NCI-H1436 treated with DMSO at 0.1 percent for 48 hours (cell line): ENCODE measurements around the gene CEP295NL.
"Not testable (repeated sequence)": the region's sequence is repeated elsewhere in the genome, so short reads cannot be mapped to it uniquely, and the experiment has no call there.

Experiments
- DNase-seq: peaks from one replicate; lab custom pipeline; 2025; lab: John Stamatoyannopoulos, UW

CEP295NL gene

DNA sequence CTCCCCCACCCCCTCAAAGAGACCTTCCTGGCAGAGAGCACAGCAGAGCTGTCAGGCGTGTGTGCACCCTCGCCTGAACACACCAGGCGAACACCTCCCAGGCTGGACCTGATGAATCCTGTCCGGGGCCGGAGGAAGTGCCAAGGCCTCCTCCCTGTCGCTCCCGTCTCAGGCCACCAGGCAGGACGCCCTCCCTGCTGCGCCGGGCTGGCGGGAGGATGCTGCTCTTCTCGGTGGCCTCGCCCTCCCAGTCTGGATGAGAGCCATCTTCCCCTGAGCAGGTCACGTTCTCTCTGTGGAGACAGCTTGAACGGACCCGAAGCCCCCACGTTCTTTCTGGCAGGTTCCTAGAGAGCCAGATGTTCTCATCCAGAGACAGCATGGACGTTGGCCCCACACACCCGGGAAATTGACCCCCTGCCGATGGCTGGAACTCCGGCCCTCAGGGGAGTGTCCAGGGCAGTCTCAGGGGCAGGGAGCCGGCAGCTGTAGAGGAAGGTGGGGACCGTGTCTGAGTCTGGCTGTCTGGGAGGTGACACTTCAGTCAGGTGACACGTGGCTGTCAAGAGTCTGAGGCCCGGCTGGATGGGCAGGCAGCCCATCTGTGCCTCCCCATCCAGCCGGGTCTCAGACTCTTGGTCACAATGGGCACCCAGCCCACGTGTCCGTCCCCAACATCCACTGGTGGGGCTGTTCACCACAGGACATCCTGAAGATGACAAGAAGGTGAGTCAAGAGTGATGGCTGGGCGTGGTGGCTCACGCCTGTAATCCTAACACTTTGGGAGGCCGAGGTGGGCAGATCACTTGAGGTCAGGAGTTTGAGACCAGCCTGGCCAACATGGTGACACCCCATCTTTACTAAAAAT, 27.1 kb upstream of the CEP295NL start:
- no peak for DNase-seq

DNA sequence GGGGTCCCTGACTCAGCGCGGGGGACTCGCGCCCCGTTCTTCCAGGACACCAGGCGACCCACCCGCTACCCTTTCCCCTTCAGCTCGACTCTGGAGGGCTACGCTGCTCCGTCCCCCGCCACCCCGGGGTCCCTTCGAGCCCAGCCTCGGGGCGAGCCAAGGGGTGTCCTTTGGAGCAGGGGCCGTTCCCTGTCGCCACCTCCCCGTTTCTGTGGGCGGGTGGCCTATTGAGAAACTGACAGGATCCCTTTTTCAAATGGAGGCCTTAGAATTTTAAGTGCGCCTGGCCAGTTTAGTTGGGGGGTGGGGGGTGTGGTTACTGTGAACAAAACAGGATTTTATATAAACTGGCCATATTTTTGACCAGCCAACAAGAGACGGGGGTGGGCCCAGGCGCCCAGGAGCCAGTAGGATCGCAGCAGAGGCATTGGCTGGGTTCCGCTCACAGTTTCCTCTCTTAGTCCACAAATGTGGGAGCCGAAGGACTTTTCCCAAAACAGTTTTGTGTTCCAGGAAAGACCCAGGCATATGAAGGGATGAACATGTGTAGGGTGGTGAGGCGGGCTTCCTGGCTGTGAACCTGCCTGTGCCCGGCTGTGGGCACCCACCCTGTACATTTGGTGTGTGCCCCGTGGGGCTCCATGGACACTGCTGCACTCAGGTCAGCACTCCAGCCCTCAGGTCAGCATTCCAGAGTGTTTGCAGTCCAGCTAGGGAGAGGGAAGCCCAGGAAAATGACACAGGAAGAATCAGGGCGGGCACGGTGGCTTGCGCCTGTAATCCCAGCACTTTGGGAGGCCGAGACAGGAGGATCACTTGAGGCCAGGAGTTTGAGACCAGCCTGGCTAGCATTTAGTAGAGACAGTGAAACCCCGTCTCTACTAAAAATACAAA, 22.9 kb upstream of the CEP295NL start:
- DNase-seq, result no peak

DNA sequence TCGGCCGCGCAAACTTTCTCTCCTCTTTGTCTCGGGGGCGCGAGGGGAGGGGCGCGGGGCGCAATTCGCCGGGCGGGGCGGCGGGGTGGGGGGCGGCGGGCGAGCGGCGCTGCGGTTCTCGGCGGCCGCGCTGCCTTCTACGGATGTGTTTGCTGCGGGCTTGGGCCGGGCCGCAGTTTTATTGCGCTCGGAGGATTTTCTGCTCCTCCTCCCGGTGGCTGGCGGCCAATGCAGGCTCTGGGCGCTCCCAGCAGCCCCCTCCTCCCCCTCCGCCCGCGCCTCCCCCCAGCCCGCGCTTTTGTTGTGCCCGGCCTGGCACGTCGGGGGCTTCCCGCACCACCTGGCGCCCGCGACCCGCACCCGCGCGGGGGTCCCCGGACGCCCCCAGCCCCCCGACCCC, 22.2 kb upstream of the CEP295NL start, which contains the start of gene TIMP2:
Gene TIMP2 (minus strand): TSS at position 154 of the 400 bp plus-strand sequence. CDS start 299 bp downstream, outside the sequence.
- DNase-seq, result peak; percentile 45

DNA sequence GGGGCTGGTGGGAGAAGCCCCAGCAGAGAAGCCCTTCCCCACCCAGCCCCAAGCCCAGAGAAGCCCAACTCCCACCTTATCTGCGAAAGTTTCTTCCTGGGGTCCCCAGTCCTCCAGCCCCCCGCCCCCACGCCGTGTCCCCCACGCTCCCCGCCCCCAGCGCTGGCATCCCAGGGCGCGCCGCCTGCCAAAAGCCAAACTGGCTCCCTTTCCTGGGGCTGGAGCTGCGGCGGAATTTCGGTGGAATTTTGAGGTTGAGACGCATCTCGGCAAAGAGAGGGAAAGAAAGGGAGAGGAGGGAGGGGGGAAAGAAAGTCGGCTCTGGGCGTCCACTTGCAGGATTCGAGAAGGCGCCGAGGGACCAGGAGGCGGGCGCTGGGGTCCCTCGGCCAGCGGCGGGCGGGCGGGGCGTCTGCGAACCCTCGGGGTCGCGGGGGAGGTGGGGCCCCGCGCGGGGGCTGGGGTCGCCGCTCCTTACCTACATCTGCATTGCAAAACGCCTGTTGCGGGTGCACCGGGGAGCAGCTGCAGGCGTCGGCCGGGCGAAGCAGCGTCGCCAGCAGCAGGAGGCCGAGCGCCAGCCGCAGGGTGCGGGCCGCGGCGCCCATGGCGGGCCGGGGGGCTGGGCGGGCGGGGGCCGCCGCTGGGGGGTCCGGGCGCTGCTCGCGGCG, 21.6 kb upstream of the CEP295NL start:
- DNase-seq, result no peak

DNA sequence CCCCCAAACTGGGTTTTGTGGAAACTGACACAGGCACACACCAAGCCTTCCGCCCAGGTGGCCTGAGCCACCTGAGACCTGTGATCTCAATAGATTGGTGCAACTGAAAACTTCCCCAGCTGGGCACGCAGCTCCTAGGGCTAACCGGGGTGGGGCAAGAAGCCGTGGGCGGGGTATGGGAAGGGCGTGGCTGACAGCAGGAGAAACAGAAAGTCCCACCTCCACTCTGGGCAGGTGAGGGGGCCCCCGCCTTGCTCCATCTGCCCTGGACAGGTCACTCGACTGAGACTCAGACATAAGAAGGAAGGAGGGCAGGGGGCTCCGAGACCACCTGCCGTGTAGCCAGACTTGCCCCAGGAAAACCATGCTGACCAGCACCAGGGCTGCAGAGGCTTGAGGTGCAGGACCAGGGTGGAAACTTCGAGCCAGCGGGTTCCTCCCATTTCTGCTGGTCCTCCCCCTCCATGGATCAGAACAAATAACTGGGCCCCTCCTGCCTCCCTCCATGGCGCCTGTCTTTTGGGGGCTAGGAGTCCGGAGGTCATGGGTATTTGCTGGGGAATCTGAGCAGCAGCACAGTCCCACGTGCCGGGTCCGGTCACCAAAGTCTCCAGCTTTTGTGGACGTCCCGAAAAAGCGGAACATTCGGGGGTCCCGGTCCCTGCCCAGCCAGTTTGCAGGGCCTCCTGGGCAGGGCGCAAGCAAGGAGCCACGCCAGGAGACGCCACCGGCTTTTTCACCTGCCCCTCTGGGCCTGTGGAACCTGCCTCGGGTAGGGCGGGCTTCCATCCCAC, 20.9 kb upstream of the CEP295NL start:
- no peak for DNase-seq

DNA sequence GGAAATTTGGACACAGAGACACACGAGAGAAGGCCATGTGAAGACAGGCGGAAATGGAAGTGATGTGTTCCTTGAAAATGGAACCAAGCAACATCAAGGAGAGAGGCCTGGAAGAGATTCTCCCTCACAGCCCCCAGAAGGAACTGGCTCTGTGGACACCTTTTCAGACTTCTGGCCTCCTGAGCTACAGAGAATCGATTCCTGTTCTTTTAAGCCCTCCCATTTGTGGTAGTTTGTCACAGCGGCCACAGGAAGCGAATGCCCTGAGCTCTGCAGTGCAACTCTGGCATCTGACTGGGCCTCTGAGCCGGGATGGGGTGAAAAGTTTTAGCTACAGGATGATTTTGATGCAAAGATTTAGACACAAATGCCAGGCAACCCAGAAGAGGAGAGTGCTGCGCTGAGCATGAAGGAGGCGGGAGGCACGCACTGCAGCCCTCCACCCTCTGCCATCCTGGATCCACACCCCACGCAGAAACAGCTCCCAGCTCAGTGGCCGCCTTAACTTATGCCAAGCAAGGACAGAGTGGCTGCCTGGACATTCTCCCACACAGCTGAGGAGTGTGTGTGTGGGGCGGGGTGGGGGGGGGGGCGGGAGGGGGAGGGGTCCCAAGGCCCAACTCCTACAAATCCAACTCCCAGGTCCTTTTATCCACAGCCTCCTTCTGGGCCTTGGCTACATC, 20.0 kb upstream of the CEP295NL start:
- no peak for DNase-seq

DNA sequence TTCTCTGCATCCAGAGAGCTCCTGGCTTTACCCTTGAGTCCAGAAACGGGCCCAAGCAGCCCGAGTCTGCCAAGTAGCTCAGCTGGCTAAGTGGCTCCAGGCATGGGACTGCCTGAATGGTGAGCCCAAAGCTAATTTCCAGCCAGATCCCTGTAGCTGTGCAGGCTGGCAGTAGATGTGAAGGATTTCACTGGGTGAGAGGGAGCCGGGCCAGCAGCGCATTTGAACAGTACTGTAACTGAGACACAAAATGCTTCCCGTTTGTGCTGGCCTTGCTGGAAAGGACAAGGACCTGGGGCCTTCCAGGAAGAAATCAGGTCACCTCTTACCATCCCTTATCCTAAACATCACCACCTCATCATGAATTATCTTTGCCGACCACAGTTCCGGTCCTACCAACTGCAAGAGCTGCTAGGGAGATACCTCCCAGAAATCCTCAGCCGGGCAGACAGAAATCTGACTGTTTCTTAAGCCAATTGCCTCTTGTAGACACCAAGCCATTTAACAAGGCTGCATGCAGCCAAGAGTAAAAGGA, 18.5 kb upstream of the CEP295NL start:
- DNase-seq, result no peak

DNA sequence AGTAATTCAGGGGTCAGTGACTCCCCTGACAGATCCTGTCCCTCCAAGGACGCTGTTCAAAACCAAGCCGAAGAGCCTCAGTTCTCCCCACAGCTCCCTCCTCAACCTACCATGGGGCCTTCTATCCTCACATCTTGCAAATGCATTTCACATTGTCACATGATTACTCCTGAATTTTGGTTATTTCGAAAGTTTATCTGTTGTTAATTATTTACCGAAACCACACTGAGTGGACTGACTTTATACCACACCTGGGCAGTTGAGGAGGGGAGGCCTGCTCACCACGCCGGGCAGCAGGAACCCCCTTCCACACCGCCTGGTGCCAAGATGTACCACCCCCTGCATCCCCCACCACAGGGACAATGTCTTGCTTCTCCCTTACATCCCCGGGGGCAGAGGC, 17.5 kb upstream of the CEP295NL start:
- DNase-seq, result no peak

DNA sequence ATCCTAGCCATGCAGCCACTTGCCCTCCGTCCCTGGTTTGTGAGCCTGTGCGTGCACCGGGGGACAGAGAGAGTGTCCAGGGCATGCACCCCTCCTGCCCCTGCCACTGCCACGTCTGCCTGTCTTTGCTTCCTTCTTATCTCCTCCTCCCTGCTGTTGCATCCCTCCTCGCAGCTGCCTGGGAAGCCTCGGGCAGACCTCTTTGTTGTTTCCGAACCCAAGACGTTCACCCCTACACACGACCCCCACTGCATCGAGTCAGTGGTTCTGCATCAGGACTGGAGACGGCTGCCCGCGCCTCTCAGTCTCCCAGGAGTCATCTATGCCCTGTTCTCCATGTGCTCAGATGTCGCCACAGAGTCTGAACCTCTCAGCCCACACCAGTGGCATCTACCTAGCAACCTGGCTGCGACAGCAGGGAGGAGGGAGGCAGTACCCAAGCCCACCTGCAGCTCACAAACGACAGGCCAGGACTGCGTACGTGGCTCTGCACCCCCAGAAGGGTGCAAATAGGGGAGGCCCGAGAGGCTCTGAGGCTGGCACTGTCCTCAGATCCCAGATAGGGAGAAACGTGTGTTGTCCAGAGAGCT, 17.0 kb upstream of the CEP295NL start:
- DNase-seq, result no peak

DNA sequence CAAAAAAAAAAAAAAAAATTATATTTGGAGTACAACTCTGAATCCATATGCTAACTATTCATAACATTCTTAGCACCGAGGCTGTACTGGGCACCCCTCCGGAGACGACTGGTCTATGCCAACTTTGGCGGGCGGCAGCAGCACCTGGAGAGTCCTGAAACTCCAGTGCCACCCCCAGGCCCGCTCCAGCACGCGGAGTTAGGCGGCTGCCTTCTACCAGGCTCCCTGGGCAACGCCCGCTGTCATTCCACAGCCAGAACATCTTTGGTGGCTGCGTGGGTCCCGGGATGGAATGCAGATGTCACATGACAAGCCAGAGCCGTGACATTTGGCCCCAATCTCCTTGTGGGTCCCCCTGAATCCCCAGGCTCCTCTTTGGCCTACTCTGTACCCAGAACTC, 16.0 kb upstream of the CEP295NL start:
- DNase-seq, result no peak

DNA sequence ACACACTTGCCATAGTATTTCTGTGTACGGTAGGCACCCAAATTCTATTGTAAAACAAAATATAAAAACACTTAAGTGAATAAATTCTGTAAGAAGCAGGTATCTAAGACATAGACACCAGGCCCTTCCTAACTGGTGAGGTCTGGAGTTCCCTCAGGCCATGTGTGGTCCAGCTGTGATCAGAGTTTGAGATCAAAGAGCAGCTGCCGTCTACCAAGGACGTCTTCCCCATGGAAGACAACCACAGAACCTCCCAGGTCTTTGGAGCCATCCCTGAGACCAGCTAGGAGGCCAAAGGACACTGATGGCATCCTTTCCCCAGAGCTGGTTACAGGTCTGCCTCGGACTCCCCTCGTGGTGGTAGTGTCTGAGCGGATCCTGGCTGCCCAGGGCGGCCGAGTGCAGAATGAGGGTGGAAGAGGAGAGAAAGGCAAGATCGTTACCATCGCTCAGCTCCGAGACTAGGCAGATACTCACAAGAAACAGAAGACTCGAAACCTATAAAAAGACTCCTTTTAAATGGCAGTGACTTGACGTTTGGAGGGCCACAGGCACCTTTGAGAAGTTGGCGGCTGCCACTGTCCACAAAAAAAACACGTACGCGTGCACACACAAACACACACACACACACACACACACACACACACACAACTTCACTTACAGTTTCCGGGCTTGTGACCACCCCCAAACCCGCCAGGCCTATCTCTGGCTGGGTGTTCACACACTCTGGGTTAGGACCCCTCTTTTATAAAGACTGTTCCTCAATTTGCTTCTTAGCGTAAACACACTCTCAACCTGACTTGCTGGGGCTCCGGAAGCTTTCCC, 14.7 kb upstream of the CEP295NL start:
- no peak for DNase-seq

DNA sequence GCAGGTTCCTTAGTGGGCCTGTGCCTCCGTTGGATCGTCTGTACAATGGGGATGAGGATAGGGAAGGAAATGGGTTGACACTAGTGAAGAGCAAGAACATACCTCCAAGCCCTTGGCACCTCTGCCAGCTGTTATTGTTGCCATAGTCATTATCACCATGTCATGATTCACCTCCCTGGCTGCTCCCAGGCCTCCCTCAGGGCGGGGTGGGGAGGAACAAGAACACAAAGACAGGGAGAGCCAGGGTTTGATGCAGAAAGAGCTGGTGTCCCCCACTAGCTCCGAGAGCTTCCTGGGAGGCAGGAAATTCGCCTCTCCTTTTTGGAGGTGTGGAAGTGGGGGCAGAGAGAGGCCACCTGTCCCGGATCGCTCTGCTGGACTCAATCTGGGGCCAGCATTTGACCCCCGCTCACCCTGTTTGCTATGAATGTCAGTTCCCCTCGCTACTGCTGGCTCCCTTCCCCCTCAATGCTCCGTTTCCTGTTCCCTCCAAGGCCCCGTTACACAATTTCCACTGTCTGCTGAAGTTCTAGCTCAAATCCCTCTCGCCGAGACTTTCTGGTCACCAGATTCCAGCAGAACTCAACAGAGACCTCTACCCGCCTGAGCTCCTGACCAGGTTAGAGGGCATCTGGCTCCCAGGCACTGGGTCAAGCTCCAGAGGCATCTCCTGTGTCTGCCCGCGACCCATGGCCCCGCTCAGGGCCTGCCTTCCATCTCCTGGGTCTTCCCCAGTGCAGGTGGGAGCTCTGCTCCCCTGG, 13.1 kb upstream of the CEP295NL start:
- no peak for DNase-seq

DNA sequence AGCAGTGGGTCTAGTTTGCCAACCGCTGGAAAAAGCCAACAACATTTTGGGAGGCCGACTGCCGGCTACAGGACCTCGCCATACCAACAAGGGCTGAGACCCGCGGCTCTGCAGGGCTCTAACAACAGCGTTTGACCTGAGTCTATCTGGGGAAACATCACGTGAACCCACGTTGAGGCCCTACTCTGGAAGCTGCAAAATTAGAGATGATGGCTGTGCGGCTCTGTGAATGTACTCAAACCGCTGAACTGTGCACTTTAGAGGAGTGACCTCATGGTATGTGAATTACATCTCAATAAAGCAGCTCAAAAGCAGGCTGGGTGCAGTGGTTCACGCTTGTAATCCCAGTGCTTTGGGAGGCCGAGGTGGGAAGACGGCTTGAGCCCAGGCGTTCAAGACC, 10.1 kb upstream of the CEP295NL start:
- no peak for DNase-seq

DNA sequence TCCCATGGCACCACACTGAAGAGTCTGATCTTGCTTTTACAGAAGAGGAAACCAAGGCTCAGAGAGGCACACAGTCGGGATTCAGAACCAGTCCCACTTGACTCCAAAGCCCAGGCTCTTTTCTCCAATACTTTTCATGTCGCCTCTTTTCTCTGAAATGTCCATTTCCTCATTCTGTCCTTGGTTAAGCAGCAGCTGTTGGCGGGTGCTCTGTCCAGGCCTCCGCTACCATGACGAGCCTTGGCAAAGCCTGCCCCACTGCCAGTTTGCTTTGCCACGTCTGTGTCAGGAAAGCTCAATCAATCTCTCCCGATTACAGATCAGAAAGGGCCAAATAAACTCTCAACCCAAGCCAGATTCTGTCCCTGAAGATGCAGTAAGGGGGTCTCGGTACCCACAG, 9.1 kb upstream of the CEP295NL start:
- no peak for DNase-seq

DNA sequence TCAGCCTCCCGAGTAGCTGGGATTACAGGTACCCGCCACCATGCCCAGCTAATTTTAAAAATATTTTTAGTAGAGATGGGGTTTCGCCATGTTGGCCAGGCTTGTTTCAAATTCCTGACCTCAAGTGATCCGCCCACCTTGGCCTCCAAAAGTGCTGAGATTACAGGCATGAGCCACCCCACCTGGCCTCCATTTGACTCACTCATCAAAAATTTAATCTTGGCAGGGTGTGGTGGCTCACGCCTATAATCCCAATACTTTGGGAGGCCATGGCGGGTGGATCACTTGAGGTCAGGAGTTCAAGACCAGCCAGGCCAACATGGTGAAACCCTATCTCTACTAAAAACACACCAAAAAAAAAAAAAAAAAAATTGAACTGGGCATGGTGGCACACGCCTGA, 8.5 kb upstream of the CEP295NL start:
- not testable (repeated sequence) for DNase-seq

DNA sequence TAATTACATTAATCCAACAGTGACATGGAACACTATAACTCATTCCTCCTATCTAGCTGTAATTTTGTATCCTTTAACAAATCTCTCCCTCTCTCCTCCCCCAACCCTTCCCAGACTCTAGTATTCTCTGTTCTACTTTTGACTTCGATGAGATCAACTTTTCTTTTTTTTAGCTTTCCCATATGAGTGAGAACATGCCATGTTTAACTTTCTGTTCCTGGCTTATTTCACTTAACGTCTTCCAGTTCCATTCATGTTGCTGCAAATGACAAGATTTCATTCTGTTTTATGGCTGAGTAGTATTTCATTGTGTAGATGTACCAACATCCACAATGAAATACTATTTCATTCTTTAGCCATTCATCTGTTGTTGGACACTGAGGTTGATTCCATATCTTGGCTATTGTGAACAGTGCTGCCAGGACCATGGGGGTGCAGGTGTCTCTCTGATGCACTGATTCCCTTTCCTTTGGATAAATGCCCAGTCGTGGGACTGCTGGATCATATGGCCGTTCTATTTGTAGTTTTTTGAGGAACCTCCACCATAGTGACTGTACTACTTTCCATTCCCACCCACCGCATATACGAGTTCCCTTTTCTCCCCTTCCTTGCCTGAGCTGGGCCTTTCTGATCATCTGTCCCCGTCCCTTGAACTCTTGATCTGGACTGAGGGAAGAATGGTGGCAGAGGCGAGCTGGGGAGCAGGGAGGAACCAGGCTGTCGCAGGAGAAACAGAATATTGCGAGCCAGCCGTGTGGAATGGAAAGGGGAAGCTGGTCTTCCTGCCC, 7.7 kb upstream of the CEP295NL start:
- DNase-seq, result no peak

DNA sequence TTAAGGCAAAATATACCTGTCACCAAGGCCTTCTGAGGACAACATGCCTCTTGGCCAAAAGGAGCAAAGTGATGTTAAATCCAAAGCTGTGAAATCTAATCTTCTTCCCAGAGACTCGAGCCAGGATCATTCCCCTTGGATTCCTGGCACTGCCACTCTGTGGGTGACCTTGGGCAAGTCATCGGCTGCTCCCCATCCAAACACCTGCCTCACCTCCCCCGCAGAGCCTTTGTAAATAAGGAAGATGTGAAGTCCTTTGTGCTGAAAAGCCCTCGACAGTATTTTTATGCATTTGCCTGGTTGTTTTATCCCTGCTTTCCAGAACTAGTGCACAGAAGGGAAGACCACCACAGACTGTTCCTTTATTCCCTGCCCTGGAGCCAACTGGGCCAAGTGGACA, 5.4 kb upstream of the CEP295NL start:
- no peak for DNase-seq

DNA sequence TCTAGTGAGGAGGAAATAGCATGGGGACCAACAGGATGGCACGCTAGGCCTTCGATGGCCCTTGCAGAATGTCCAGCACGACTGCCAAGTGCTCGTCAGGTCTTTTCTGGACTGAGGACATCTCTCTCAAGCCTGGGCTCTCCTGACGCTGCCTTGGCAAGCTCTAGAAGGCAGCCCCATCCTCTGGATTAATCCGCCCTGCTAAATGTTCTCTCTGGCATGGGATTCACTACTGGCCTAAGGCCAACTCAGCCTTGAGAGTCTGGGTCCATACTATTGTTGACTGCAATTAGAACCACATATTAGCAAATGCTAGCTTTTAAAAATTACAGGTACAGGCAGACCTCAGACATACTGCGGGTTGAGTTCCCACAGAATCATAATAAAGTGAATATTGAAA, 2.5 kb upstream of the CEP295NL start:
- no peak for DNase-seq
